HG03135 (cell line): ENCODE results near the gene CCDC172.

ENCODE experiments used
- ATAC-seq: cut with Tn5 transposase; IDR thresholded peaks from one replicate; pipeline ENCODE4 v1.9.1; 2021; ENCODE audit warnings: mild to moderate bottlenecking, moderate library complexity; ENCODE audit not compliant: unreplicated experiment

The CCDC172 gene, protein sequence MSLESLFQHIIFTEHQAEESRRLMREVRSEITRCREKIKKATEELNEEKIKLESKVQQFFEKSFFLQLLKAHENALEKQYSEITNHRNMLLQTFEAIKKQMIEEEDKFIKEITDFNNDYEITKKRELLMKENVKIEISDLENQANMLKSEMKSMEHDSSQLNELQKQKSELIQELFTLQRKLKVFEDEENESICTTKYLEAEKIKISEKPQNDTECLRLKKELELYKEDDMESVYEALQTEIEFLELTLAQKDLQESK

DNA sequence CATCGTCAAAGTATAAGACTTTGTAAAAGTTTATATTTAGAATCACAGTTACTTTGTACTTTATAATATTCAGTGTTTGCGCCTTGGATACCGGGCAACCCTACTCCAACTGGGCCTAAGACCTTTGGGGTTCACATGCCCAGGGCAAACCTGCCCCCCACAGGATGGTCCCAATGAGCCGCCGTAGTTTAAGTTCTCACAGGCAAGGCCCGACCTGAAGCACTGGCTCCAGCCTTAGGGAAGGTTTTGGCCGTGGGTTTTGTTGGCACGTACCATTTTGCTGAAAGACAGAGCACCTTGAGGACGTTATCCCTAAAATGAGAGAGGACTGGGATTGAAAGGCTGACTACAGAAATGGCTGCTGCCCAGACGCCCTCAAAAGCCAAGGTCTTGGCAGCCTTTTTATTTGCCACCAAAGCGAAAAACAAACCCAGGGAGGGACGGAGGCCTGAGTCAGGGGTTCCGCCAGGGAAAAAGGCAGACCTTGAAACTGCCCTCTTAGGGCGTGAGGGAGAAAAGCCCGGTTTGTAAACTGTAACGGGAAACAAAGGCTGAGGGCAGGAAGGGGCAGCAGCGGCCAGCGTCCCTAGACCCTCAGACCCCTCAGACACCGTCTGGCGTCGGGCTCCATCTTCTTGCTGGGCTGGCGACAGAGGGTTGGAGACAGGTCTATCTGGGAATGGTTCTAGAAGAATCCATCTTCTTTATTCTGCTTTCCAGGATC, at the start of gene CCDC172:
Gene CCDC172 (plus strand): TSS at position 222 of the 724 bp plus-strand sequence. CDS start 564 bp downstream, outside the sequence.
- ATAC-seq = no peak

DNA sequence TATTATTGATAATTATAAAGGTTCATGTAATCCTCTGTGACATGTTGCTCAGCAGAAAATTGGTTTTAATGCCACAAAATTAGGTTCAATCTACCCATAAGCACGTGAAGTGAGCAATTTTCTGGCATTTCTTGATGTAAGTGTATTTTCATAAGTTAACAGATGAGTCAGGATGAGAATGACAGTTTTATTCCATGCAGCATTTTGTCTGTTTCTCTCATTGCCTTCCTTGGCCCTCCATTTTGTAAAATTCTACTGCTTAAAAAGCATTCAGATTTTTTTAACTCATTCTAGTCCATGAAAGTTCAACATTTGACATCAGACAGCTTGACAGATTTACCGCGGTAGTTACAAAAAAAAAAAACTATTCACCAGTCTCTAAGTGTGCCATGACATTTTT, 47.3 kb upstream of the CCDC172 start:
- ATAC-seq = no peak

DNA sequence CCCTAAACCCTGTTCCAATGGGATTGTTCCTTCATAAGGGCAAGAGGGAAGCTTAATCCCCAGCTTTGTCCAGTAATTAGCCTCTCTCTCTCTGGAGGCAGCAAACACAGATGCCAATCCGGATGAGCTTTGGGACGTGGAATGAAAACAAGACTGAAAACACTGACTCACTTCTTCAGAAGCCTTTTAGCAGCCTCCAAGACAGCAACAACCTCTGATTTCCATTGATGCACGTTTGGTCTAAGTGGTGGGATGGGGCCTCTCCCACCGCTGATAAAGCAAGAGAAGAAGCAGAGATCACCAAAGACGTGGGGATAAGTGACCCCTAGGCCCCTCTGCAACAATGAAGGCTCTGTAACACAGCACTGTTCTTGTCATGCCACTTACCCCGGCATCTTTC, 45.4 kb upstream of the CCDC172 start:
- ATAC-seq = no peak

DNA sequence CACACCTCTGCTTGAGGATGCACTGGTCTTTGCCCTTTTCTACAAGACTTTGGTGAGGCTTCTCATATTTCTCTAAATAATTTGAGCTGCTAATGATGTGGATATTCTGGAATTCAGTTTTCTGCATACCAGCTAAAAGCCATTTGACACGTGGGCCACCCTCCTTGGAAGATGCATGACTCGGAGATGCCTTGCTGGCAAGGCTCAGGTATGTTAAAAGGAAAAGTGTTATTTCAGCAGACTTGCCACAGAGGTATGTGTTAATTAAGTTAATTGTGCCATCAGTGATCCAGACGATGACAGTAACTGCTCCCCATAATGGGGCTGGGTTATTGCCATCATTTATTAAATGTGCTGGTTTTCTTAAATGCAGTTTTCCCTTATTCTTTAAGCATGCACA, 42.5 kb upstream of the CCDC172 start:
- ATAC-seq = no peak

DNA sequence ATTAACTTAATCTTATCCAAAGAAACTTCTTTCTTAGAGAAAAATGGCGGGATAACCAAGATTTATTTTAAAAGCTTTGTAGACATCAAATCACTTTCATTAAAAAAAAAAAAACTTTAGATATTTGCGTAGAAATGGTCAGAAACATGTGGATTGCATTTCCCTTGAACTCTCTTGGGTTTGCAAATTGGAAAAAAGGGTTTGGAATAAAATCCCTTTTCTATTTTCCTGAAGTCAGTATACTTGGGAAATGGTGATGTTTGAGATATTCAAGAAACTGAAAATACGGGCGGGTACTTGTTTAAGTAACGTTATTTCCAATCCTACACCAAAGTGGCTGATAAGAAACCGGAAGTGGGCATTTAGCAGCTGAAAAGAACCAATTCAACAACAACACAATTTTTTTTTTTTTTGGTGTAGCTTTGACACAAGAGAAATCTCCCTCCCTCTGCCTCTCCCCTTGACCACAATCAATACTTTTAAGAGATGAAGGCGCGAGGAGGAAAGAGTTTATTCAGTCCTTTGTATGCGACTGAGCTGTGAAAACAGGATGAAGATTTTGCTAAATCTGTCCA, 37.5 kb upstream of the CCDC172 start:
- ATAC-seq = no peak

DNA sequence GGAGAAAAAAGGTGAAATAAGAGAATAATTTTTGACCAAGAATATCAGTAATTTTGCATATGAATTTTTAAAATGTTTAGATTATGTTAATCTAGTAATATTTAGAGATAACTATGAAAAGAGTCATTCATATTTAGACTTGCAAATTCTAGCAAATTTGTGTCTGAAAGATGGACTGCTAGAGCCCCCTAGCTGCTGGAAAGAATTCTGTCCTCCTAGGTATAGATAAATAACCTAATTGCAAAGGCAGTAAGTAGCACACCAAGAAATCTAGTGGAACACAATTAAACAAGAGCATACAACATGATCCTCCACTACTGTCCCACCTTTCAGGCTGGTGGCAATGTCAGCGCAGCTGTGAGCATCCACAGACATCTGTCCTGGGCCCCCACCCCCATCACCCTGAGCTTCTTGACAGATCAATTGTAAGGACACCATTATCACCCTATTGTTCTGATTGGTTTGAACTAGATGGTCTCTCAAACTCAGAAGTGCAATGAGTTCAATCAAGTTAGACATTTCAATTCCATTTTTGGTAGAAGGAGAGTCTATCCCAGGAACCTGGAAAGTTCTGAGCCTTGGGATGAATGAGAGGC, 36.2 kb upstream of the CCDC172 start:
- ATAC-seq = no peak

DNA sequence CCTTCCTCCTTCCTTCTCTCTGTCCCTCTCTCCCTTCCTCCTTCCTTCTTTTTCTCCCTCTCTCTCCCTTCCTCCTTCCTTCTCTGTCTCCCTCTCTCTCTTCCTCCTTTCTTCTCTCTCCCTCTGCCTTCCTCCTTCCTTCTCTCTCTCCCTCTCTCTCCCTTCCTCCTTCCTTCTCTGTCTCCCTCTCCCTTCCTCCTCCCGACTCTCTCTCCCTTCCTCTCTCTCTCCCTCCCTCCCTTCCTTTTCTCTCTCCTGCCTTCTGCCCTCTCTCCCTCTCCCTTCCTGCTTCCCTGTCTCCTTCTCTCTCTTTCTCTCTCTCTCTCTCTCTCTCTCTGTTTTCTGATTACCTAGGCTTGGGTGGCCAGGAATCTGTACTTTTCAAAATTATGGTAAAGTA, 34.6 kb upstream of the CCDC172 start:
- no peak for ATAC-seq

DNA sequence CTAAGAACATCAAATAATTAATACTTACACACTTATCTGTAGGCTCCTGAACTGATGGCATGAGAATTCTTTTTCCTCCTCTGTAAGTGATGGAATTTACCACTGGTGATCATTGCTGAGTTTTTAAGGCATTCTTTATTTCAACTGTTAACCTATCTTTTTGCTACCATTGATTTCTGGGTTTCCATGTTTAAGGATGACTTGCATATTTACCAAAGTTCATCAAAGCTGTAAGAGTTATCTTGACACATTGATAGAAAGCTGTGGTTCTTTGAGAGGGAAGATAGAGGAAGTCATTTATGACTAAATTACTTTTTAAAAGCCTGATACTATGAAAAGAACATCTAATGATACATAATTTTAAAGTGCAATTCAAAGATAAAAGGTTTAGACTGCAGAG, 31.8 kb upstream of the CCDC172 start:
- ATAC-seq = no peak

DNA sequence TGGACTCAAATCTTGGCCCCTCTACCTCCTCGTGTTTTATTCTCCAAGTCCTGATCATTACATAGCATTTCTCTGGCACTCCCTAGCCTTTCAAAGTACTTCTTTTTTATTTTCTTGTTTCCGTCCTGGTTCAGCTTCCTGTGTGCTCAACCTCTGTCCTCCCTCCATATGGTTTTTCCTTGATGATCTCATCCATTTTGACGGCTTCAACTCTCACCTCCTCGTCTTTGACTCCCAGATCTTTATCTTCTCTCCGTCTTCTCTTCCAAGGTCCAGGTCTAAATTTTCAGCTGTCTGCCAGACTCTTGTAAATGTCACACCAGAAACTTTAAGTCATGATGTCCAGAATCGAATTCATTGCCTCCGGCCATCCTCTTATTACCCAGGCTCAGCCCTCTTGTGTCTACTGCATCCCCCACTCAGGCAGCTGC, 27.9 kb upstream of the CCDC172 start:
- no peak for ATAC-seq

DNA sequence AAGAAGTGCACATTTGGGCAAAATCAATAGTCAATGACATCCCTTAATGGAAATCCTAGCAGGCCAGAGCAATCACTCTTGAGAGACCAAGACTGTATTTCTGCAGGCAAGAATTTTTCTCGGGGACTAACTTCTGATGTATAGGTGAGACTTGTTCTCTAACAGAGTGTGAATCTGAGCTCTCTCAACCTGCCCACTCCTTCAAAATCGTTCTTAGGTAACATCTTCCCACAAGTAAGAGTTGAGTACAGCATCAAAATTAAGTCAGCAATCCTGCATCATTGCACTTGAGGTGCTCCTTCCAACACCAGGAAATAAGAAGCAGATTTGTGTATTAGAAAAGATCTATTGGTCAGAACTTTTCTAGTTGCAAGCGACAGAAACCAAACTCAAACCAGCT, 25.7 kb upstream of the CCDC172 start:
- no peak for ATAC-seq

DNA sequence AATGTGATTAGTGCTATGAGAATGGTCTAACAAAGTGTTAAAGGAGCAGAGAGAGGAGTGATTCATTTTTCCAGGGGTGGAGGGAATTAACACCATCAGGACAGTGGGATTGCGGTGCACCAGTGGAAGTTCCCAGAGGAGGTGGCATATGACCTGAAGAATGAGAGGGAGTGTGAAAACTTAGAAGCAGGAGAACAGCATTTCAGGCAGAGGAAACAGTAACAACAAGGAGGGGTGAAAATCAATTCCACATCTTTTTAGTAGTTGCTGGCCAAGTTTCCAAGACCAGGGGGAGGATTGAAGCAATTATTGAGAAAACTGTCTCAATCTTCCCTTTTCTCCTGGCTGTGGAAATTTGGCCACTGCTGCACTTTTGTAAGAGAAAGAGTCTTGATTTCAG, 23.7 kb upstream of the CCDC172 start:
- ATAC-seq = no peak

DNA sequence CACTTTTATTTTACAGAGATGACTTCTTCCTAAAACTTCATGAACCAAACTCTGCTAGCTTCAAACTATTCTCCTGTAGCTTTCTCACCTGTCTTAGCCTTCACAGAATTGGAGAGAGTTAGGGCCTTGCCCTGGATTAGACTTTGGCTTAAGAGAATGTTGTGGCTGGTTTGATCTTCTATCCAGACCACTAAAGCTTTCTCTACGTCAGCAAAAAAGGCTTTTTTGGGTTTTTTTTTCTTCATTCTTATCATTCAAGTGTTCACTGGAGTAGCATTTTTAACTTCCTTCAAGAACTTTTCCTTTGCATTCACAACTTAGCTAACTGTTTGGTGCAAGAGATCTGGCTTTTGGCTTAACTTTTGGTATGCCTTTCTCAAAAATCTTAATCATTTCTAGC, 19.3 kb upstream of the CCDC172 start:
- no peak for ATAC-seq

DNA sequence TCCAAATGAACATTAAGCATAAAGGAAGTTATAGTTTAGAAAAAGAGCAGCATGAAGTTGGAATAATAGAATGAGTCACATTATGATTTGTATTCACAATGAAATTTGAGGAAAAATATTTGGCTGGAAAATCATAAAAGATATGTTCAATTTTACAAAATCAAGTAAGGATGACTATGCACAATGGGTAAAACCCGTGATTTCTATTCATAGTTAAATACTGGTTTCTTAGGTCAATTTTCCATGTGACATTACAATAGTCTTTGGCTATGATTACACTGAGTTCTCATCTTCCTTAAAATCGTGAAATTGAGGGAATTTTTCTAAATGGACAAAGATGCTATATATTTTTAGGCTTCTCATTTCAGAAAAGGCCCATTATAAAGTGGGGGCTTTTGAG, 17.4 kb upstream of the CCDC172 start:
- ATAC-seq = no peak

DNA sequence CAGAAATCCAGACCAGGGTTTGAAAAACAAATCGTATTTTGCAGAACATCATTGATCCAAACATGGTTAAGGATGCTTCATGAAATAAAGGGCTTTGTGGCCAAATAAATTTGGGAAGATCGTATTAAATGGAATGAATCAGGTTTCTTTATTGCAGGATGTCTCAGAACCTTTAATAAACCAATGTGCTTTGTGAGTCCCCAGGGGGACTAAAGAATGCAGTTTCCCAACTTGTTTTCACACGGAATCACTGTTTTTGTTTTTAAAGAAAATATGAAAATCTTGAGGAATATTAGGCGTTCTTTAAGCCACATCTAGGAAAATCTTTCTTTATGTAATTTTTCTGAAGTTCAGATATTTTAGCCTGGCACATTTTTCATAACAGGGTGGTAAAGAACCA, 16.8 kb upstream of the CCDC172 start:
- ATAC-seq = no peak

DNA sequence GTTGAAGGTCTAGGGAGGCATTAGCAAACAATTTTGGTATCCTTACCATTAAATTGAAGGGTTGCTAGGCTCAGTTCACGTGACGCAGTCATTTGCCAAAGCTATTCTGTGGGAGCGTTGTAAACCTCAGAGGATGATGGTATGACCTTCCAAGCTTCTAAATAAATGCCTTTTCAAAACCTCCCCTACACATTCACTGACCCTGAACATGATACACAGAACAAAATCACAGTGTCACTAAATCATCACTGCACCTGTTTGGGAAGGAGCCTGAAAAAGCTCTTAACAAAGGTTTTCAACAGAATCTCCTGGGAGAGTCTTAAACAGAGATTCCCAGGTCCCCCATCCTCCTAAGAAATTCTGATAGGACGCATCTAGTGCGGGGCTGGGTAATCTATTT, 13.2 kb upstream of the CCDC172 start:
- ATAC-seq = no peak

DNA sequence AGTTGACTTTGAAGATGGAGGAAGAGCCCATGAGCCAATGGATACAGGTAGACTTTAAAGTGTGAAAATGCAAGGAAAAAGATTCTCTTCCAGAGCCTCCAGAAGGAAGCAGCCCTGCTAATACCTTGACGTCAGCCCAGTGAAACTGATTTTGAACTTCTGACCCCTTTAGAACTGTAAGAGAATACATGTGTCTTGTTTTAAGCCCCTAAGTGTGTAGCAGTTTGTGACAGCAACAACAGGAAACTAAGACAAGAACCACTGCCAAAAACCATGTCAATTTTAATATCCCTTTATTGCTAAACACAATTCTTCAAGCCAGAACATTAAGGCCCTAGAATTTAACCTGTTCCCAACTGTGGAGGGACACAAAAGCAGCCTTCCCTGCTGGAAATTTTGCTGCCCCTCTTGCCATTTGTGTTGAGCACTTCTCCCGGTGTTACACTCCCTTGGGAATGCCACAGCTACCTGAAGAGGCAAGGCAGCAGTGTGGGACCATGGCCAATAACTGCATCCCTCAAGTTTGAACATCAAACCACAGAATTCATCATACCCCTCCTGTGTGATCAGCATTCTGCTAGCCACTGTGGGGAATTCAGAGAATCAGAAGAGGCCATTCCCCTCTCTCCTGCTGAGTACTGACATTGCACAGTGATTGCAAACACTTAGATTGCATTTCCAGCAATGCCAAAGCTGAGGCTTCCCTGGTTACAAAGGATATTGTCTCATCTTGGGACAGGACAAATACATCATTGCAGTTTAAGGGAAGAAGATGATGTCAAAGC, 12.3 kb upstream of the CCDC172 start:
- no peak for ATAC-seq

DNA sequence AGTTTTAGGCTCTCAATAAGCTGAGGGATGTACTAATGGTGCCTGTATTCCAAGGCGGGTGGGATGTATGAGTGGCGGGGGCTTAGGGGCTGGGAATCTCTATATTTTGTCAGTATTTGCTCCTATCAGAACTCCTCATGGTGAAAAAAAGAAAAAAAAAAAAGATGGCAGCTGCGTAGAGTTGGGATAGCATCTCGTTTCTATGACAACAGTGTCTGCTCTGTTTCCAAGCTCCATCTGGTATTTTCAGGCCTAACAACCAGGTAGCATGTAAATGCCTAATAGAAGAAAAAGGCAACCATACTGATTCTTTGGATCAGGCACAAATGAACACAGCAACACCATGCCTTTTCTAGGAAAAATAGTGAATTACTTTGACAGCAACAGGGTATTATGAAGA, 11.7 kb upstream of the CCDC172 start:
- no peak for ATAC-seq

DNA sequence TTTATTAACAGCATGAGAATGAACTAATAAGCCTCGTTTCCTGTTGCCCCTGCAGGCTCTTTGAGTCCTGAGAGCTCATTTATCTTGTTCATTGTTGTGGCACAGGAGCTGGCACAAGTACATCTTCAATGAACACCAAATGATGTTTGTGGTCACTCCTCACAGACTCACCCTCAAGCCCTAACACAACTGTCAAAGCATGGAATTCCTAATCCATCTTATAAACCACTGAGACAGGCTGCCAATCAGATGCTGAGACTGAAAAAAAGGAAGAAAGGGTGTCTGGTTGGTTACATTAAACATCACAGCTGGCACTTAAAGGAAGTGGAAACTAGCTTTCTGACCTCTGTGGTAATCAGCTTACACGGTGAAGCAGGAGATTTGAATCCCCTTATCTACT, 7.7 kb upstream of the CCDC172 start:
- no peak for ATAC-seq

DNA sequence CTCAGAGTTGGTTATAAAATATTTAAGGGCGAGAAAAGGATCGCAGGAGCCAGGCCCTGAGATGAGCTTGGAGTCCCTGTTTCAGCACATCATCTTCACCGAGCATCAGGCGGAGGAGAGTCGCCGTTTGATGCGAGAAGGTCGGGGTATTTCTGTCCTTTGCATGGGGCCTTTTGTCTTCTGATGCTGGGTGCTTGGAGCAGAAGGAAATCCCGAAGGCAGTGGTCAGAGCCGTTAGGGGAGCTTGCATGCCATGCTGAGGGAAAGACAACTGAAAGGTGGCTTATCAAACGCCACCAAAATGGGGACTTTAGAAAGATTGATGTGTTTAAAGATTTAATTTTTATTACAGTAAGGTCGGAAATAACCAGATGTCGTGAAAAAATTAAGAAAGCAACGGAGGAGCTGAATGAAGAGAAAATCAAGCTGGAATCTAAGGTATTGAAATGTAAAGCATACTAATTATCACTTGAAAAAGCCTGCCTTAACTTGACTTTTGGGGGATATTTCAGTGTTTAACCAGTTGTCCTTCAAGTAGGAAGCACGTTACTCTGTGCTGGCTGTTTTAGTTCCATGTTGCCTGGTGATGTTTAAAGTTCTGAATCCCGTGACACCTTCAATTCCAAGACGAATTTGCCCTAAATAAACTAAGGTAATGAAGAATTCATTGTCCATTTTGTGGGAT, 845 bp downstream of the CCDC172 start:
- no peak for ATAC-seq

DNA sequence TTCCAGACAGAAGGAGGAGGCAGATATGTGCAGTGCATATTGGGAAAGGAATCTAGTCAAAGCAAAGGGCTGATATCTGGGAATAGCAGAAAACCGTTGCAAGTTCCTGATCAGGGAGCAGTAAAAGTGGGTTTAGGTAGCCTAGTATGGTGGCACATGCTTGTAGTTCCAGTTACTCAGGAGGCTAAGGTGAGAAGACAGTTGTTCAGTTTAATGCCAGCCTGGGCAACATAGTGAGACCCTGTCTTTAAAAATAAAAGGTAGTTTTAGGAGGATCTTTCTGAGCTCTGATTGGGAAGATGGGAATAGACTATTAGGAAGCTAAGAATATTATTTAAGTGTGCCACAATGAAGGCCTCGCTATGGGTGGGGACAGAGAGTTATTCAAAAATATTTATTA, 1.7 kb downstream of the CCDC172 start:
- ATAC-seq = no peak

DNA sequence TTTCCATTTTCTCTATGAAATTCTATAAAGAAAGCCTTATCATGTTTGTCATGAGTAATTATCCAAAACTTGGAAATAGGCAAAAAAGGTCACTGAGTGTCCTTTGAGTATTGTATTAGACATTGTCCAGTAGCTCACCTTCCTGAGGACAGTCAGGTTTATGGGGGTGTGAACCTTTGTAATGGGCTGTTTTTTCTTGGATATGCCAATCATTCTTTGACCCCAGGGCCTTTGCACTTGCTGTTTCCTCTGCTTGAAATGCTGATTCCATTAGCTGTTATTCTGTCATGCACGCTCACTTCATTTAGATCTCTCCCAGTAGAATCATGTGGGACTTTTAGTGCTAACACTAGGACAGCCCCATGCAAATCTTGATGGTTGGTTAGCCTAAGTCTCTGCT, 4.9 kb downstream of the CCDC172 start:
- no peak for ATAC-seq
